NCI-H526 treated with DMSO at 0.1 percent for 48 hours (cell line): ENCODE measurements around the gene MLLT3.

Experiments used
- DNase-seq: peaks from one replicate; lab custom pipeline; 2025; lab: John Stamatoyannopoulos, UW

The MLLT3 gene

DNA sequence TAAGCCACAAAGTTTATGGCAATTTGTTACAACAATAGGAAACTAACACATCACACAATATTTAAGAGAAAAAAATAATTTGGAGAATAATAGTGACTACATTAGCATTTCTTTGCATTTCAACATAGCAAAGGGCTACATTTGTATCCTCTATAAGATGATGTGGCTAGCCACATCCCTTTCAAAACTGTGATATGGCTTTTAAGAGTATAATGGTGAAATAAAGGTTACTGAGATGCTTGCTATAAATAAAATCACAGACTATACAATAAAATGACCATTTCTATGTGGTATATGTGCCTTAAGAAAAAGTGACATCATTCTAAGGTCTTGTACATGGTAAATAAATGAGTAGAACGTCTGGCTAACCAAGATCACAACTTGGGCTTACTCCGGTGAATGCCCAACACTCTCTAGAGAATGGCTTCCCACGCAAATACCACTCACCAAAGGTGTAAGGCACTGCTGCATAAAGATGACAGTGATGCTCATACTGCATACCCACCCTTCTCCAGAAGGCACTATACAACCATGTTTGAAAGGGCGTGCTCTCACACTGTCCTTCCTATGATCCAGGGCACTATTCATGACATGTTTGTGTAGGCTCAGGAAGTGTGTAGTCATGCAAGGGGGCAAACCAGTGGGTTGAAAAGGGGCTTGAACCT, 286.5 kb downstream of the MLLT3 start:
- no peak for DNase-seq

DNA sequence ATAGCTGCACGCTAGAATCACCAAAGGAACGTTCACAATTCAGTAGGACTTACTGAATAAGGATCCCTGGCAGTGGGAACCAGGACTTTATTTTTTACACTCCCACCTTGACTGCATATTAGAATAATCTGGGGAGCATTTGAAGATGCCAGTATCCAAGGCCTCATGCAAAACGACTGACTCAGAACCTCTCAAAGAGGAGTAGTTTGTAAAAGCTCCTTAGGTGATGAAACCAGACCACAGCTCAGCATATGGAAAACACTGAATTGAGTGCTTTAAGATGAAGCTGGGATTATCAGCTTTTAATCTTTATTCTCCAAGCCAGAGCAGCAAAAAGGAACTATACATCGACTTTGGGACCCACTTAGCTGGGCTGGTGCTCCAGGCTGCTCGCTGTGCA, 288.3 kb downstream of the MLLT3 start:
- DNase-seq: no peak

DNA sequence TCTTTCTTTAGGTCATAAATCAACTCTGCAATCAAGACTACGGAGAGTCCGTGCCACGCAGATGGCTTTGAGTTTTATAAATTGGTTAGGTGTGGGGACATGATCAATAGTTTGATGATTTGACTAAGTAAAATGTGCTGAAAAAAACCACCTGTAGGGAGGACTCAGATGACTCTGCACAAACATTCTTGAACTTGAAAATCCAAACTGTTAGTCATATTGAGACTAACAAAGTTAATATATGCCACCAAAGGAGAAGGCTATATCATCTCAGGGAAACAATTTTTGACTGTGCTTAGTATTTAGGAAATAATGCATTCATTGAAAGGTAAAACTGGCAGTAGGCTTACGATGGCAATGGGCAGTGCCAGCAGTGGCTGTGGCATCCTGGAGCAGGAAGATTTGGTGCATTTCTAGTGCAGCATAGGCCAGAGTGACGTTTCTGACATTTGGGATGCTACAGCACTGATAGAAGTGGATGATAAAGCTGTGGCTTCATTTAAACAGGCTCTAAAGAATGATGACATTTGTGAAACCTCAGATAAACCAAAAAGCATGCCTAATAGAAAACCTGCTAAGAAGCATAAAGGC, 291.1 kb downstream of the MLLT3 start:
- no peak for DNase-seq

DNA sequence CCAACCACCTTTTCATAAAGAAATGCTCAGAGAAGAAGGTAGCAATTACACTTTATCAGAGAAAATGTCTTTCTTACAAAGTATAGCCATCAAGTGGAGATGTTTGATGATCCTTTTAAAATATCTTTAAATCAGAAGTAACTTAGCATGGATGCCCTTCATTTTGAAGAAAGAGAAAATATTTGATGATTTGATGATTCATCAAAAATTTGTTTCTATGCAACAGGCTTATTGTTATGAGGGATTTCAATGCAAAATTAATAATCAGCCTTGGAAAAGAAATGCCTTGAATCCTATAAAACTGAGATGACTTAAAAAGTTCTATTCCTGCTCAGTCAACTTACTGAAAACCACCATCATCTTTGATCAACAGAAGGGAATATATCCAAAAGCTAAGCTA, 291.6 kb downstream of the MLLT3 start:
- no peak for DNase-seq

DNA sequence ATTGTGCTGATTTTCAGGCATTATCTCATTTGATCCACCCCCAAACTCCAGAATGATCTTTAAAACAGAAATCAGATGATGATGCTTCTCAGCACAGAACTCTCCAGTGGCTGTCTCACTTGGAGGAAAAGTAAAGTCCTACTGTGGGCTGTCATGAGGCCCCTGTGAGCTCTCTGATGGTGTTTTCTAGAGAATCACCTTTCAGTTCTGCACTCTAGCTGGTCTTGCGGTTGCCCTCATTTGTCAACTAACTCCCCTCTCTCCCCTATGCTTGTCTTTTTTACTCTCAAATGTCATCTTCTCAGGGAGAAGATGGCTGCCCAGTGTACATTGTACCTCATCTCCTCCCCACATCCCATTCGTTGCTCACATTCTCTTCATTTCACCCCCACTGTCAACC, 295.8 kb downstream of the MLLT3 start:
- DNase-seq: no peak

DNA sequence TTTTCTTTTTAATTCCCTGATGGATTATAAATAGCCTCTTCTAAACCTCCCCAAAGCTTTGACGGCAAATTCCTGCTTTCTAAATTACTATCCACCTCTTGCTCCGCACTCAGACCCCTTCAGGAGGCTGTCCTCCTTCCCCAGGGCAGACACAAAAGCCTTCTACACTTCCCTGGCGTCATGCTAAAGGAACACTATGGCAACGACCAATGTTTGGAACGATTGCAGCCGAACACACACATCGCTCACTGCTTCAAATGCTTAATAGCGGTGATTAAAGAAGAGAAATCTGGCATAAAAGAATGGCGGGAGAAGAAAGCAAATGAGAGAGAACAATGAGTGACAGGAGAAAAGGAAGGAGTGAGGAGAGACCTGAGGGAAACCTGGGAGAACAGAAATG, 297.3 kb downstream of the MLLT3 start:
- no peak for DNase-seq

DNA sequence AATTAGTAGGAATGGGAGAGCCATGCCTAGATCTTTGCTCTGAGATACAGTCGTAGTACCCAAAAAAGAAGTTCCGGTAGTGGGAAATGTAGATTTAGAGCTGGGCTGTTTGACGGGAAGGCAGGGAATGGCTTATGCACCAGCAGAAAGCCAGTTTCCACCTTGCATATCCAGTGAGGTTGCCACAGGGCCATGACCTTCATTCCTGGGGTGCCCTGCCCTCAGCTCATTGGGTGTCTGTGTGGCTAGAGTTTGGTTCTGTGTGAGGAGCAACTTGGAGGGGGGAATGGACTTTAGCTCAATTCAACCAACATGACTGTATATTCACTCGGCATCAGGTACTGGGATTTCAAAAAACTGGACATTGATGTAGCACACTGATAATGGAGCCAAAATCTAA, 300.1 kb downstream of the MLLT3 start:
- no peak for DNase-seq

DNA sequence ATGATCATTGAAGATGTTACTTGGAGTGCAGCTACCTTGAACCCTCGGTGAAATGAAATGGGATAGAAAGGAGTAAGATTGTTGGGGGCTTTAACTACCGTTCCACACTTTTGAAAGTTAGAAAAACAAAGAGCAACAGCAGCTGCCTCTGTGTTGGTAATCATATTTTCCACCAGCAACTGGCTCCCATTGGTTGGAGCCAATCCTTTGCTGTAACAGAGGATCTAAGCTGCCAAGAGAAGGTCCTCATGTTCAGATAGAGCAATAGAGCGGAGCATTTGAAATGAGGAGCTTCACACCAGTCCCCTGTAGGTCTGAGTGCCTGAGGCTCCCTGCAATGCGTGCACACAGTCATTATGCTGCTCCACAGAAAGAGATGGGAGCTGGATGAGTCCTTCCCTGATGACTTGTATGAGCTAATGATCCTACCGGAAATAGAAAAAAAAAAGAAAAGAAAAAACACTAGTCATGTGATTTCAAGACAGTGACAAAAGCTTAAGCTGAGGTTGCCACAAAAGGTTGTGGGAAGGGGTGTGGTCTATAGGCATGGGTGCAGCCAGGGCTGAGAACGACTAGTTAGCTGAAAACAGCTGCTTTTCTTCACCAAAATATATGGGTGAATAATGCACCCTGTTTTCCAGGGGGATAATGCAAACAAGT, 300.7 kb downstream of the MLLT3 start:
- no peak for DNase-seq

DNA sequence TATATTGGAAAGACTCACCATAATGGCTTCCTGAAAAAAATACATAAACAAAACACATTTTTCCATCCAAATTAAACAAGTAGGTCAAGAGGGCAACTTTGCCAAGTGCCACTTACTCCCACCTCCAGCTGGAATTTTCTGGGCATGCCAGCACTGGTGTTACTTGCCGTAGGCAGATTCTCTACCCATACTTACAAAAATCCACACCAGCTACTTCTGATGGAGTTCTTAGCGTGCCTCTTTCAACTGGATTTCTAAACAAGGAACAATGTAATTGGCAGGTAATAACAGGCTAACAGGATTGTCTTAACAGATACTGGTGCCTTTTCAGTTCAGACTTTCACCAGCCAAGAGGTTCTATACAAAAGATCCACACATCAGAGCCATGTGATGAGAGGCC, 301.4 kb downstream of the MLLT3 start:
- DNase-seq: no peak

DNA sequence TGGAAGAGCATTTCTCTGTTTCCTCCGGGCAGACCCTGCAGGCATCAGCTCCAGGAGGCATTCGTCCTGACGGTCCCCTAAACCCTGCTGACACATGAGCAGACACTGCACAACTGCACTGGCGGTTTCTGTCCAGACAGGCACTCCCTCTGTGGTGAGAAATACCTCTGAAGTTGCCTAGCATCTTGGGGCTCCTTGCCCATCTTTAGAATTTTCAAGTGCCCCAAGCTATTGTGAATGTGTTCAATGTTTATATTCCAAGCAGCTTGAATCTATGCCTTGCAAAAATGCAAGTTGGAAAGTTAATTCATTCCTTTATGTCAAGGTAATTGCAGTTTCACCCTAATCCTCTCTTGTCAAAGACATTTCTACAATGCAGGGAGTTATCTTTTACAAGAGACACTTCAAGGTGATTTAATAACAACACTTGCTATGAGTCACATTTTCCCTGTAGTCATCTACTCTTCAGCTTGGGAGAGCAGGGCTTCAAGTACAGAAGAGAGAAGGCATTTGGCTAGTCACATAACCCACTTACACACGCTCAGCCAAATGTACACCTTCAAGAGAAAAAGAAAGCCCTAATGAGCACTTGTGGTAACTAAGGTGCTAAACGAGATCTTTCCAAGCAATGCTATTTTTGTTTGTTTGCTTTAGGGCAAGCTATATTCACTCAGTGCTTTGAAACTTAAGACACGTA, 302.5 kb downstream of the MLLT3 start:
- DNase-seq: no peak

DNA sequence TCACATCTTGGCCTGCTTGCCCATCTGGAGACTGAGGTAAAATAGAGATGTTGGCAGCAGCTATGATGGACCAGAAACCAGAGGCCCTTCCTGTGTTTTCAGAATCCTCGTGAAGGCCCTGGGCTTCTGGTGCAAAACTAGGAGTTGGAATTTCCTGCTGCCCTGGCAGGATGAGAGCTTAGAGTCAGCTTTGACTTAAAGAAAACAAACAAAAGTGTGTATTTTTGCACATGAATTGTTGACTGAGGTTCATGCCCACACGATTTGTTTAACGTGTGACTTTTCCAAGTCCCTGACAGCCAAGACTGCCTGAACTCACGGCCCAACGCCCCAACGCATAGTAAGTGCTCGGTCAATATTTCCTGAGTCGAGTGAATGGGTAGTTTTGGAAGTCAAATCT, 303.1 kb downstream of the MLLT3 start:
- no peak for DNase-seq

DNA sequence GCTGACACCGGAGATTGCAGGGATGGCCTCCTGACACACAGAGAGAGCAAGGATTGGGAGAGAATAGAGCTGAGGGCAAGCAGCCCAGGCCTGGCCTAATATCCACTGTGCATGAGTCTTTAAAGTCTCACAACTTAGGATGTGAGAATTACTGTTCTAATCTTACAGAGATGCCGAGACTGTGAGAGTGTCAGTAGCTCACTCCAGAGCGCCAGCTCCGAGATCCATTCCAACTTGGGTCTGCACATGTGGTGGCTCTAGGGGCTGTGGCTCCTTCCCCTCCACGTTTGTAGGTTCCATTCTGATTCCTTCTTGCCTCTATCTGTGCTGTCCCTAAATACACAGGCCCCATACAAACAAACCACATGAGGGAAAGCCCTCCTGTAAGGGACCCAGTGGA, 304.6 kb downstream of the MLLT3 start:
- DNase-seq: no peak

DNA sequence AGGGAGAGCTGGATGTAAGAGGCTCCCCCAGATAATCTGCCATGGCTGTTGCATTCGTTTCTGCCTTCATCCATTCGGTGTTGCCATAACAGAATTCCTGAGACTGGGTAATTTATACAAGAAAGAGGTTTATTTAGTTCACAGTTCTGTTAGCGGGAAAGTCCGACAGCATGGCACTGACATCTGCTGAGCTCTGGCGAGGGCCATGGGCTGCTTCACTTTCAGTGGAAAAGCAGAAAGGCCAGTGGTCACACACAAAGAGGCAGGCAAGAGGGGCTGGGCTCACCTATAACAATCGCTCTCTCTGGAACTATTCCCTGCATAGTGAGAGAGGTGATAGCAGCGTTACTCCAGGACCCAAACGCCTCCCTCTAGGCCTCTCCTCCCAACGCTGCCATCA, 305.9 kb downstream of the MLLT3 start:
- DNase-seq: no peak

DNA sequence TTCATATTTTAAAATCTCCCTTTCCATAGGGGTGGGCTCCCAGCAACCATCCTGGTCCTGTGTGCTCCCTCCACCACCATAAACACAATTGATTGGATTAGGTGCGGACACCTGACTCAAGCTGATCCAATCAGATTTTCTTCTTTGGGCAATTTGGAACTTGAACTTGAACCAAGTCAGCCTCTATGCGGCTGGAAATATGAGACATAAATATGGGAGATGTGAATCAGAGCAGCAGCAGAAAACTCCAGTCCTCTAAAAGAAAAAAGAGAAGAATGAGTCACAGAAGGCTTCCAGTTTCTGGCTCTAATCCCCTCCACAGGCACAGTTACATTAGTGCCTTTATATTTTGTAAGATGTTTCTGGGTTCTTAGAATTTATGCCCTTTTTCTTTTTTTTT, 306.6 kb downstream of the MLLT3 start:
- DNase-seq: no peak

DNA sequence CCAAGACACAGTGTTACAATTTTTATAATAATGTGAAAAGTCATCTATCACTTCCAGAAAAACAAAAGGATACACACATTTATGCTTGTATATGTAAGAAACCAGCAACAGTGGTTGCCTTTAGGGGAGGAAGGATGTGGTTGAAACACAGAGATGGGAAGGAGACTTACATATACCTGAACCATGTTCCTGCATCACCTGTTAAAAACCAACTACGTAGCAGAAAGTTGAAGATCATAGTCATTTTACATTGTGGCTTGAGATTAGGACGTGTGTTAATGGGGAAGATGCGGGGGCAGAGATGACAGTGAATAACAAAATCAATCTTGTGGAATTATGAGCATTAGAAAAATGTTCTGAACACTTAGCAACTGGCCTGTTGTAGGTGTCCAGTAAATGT, 307.3 kb downstream of the MLLT3 start:
- DNase-seq: no peak

DNA sequence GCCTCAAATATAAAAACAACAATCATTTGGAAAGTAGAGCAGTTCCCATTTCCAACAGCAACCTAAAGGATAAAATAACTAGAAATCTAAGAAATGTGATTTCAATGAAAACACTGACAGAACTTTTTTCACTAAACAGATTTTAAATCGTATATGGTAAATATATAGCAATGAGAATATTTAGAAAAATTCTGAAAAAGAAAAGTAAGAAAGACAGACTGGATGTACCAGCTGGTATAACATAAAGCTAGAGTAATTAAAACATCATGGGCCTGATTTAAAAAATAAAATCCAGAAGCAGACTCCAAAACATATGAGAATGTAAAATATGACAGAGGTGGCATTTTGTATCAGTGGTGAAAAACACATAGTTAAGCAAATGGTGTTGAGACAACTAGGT, 308.9 kb downstream of the MLLT3 start:
- DNase-seq: no peak

DNA sequence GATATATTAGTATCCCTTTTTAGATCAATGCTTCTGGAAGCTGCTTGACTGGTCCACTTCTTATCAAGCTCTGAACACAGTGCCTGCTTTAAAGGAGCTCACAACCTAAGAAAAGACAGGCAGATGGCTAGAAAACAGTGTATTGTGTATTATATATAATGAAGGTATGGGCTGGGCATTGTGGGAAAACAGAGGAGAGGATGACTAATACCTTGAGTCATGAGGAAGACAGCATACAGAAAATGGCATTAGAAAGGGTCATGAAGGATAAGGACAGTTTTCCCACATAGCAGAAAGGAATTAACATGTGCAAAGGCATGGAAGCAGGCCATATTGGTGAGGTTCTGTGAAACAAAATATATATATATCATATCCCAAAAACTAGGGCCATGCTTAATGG, 309.6 kb downstream of the MLLT3 start:
- DNase-seq: no peak

DNA sequence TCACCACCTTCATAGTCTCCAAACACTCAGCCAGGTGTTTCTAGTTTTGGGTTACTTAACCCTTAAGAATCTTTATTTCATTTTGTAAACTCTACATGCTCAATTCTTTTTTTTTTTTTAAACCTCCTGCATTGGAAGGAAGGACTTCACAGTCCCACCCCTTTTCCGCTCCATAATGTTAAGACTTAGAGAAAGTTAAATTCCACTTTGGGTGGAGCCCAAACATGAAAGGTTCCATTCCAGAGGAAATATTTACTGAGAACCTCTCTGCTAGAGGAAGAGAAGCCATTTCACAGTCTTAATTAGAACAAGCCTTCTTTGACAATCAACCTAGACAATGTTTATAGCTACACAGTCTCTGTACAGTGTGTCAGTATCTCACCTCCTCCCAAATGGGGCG, 312.3 kb downstream of the MLLT3 start:
- no peak for DNase-seq

DNA sequence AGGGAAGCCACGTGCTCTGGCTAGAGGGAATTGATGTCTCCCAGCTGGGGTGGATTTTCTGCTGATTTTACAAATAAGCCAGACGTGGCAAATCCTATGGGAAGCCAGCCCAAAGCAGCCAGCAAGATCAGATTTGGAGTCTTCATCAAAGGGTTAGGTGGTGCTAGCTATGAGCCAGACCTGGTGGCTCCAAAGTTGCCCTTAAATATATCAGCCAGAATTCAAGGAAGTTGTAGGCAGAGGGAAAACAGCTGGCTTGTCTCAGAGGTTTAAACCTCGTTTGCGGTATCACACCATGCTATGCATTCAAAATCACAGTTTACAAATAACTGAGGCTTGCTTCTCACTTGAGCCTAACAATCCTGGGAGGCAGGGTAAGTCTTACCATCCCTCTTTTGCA, 313.2 kb downstream of the MLLT3 start:
- DNase-seq: no peak

DNA sequence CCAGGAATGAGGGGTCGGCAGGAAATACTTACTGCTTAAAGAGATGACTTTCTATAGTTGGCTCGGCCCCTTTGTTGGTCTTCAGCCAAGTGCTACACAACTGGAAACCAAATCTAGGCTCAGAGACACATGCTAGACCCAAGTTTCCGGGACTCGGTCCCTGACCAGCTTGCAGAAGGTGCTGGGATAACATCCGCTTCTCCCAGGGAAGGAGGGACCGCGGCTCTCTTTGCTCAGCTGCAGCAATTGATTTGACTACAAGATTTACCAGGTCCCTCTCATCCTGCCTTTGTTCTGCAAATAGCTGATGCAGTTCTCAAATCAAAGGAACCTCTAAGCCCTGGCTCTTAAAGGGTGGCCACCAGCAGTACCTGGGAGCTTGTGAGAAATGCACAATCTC, 314.7 kb downstream of the MLLT3 start:
- peak; percentile 31 for DNase-seq

DNA sequence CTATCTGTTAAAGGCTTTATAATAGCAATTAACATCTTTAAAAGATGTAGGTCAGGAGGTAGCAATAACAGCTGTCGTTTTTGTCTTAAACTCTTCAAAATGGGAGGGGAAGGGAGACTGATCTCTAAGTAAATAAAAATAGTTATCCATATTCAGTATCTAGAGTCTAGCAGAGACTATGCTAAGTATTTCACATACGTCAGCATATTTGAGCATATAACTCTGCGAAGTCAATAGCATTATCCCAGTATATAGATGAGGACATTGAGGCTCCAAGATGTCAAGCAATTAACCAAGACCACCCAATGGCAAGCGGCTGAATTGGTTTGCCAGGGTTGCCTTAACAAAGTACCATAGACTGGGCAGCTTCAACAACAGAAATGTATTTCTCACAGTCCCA, 316.8 kb downstream of the MLLT3 start:
- no peak for DNase-seq

DNA sequence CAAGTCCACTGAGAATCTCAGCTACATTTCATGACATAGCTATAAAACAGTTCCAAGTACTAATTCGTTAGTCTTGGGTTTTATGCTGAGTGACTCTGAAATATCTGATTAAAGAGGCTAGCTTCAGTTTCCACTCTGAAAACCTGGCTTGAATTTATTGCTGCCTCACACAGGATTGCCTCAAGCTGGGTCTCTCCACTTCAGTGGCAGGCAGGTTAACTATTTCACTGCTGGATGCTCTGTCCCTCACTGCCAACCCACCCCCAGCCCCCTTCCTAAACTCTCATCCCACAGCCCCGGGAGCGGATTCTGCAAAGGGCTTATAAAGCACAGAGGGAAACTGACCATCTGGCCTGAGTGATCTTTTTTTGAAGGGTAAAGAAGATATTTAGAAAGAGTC, 318.3 kb downstream of the MLLT3 start:
- DNase-seq: no peak

DNA sequence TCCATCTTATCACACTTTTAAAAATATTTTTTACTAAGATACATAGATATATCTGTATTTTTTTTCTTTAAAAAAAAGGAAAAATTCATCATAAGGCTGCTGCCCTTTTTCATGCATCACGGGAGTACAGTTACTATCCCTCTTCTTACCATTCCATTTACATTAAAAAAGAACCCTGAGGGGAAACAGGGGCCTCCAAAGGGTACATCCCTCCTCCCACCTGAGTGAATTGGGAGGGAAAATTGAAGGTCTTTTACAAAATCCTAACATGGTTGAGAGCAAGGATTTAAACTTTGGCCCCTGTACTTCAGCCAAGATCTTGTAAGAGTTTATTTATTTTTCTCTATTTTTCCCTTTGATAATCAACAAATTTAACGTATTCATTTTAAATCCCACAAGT, 319.2 kb downstream of the MLLT3 start:
- DNase-seq: no peak
